Fibroblast of upper back skin (primary cell): Measurements from ENCODE around the gene YARS2.

Source experiments
- DNase-seq: peaks from one replicate; pipeline ENCODE4 v3.0.0-alpha.2; 2013

Gene YARS2

DNA sequence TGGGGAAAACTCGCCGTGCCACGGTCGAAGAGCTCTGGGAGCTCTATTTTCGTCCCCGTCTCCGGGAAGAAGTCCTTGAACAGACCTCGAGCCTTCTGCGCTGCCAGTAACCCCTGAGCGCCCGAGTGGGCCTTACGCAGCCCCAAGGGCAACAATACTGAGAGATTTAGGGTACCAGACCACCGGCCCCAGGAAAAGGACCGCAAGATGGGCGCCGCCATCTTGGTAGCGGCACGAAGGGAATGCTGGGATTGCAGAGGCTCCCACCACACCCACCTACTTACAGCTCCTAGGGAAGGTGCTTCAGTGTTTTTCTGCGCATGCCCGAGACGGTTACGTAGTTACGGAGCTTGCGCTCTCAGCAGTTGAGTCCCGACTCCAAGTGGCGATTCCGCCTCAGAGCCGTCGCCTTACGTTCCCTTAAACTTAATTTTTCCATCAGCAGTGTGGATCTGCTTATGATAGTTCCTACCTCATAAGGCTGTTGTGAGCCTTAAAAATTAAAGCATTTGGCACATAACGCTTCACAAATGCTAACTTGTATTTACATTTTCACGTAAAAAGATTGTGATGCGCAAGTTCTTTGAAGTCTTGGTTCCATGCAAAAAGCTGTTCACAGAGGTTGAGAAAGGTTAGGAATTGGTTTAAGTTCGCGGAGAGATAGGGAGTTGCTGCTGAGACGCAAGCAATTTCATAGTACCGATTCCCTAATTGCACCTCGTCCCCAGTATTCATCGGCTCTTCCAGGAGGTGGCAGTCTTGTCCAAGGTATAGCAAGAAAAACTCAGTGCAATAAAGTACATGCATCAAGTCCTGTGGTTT, at the start of gene YARS2:
TSS of gene YARS2 (minus strand) at position 244 of the 822 bp plus-strand sequence. CDS start at position 221, 23 bp downstream.
- DNase-seq: peak; percentile 99

DNA sequence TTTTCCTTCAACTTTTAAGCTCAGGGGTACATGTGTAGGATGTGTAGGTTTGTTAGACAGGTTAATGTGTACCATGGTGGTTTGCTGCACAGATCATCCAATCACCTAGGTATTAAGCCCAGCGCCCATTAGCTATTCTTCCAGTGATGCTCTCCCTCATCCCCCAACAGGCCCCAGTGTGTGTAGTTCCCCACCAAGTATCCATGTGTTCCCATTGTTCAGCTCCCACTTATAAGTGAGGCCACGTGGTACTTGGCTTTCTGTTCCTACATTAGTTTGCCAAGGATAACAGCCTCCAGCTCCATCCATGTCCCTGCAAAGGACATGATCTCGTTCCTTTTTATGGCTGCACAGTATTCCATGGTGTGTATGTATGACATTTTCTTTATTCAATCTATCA, 48.6 kb upstream of the YARS2 start:
- no peak for DNase-seq

DNA sequence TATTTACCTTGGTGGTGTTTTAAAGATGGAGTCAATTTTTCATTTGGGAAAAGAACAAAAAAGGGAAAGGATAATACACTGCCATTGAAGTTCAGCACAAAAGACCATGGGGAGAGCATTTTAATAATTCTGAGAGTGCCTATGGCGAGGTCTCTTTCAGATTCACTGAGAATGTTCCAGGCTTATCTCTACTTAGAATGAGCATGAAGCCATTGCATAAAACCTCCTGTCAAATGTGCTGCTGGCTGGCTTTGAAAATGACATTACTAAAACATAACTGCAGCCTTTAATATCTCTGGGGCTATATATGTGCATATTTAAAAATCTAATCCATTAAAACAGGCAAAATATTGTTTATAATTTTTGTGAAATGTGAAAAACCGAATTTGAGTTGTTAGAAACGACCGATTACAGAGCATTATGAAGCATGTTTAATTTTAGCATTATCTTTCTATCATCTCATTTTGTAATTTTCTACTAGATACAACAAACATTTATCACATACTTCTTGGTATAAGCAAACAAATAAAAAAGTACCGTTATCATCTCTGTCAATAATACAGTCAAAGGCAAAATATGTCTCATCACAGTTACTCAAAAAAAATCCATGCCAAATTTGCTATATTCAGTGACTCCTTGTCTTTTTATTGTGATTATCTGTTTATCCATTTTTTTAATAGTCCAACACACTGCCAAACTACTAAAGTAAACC, 45.7 kb upstream of the YARS2 start:
- no peak for DNase-seq

DNA sequence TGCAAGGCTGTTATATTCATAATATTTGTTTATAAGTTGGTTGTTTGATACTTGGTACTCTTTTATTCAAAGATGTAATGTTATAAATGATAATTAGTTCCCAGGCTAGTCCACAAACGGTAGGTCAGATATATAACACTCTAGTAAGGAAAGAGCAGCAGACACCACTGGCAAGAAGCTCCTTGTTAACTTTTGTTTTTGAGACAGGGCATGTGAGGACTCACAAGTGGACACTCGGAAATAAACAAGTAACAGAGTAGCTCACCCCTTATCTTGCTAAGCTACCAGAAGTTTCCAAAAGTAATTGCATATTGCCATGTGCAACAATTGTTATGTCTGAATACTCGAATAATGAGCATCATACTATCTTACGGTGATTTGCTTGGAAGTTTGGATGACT, 38.6 kb upstream of the YARS2 start:
- no peak for DNase-seq

DNA sequence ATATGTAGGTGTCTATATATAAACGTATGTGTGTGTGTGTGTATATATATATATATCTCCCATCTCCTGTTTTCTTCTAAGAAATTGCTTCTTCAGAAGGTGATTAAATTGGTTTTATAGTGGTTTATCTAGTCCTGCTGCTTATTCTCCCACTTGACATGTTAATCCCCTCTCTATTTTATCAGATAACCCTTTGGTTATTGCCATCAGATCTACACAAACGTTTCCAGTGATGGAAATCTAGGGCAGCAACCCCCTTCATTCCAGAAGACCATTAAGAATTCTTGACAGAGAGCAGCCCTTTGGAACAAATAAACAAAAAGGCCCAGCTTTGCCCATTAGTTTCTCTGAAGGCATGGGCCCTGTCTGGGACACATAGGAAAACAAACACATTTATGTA, 34.2 kb upstream of the YARS2 start:
- no peak for DNase-seq

DNA sequence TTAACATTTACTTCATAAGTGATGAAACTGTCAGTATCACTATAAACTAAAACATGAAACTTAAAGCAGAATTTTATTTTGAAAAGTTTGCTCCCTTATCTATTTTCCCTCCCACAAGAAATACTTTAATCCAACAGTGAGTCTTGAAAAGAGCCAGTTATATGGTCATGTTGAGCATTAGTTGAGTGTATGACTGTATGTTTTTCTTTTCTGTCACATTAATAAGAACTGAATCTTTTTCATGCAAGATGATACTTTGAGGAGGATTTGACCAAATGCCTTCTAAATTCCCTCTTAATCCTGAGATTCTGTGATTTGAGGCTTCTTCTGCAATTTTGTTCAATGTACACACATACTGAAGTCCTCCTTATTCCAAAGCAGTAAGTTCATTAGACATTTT, 33.7 kb upstream of the YARS2 start:
- DNase-seq: no peak

DNA sequence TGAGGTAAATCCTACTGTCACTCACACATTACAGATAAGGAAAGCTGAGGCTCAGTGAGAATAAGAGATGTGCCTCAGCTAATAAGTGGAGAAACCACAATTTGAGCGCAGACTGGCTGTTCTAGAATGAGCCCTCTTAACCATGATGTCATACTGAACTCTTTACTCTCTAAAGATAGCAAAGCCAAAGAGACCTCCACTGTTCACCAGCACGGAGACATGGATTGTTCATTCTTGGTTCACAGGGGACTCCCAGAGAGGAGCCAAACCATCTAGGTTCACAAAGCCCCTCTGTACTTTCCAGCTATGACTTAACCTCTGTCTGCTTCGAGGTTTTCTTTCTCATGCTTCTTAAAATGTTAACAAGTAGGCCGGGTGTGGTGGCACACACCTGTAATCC, 32.7 kb upstream of the YARS2 start:
- no peak for DNase-seq

DNA sequence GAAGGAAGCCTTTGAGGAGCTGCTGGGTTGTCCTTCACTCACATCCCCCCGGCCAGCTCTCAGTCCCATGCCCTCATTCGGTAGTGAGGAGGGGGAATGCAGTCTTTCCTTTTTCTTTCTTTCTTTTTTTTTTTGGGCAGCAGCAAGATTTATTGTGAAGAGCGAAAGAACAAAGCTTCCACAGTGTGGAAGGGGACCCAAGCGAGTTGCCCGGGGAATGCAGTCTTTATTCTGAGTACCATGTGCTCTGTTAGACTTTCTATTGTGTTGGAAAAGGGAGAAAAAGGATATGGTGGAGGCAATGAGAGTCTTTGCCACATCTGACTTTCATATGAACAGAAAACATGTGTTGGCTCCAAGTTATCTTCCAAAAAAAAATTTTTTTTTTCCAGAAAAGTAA, 29.9 kb upstream of the YARS2 start:
- DNase-seq: no peak

DNA sequence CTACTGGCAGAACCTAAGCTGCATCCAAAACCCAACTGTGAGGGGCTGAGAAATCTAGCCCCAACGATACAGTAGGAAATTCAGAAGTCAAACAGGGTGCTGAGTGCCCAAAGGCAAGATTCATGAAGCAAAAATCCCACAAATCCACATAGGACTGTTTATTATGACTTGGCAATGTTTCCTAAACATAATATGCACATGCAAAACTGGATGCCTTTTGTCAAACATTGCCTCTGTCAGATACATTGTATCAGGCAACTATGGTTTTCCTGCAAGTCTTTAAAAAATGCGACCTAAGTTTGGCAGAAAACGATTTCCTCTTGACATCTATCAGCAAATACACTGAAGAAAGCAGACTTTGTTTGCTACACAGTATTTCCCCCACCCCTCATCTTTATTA, 27.3 kb upstream of the YARS2 start:
- DNase-seq: no peak

DNA sequence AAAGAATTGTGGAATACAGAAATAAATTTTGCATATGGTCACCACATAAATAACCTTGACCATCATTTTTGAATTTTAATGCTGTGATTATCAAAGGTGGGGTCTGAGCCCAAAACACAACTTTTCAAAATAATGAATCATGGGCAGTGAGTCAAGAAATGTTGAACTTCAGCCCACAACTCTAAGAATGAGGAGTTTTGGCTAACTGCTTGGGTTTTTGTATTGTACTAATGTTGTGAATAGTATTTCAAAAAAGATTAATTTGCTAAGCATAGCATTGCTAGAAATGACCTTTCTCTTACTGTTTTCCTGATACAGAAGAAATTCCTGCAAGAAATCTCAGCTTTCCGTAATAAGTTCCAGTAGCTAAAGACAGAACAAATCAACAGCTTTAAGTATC, 24.4 kb upstream of the YARS2 start:
- no peak for DNase-seq

DNA sequence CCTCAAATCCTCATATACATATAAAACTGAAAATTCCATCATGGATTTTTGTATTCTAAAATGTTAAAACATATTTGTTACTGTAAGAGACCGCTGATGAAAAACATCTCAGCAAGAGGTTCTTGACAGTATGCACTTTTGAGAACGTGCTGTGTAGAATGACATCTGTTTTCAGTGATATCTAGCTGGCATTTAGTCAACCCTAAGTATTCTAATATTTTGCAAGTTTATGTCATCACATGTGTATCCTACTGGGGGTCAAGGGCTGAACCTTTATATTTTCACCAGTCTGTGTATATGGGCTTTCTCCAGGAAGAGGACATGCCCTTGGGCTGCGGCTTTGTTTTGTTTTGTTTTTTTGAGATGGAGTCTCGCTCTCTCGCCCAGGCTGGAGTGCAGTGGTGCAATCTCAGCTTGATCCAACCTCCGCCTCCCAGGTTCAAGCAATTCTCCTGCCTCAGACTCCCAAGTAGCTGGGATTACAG, 22.0 kb upstream of the YARS2 start:
- no peak for DNase-seq

DNA sequence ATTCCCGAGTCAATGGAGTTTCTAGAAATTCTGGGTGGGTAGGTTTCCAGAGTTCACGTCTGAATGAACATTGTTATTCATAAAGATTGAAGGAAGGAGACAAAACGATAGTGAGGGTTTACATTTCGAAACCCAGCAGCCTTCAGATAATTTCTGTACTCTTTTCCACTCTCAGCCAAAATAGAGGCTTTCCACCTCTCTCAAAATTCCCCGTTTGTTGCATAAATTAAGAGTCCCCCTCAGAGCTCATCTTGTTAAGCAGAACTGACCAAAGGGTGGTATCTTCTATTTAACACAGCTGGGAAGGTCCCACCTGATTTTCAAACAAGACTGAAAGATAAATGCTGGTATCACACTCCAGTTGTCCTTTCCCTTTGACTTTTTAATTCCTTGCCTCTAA, 21.5 kb upstream of the YARS2 start:
- DNase-seq: no peak

DNA sequence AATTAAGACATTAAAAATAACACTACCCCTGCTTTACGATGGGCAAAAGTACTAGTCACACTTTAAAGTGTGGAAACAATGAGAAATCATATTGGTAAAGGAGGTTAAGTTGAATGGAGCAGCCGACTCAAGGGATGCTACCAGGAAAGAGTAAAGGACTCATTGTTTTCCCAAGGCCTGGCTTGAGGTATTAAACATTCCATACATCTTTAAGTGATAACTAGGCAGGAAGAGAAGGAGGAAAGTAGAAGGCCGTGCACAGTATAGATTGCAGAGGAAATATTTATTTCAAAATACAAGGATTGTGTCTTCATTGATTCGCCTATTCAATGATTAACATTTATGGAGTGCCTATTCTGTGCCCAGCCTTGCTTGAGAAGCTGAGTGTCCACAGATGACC, 20.6 kb upstream of the YARS2 start:
- no peak for DNase-seq

DNA sequence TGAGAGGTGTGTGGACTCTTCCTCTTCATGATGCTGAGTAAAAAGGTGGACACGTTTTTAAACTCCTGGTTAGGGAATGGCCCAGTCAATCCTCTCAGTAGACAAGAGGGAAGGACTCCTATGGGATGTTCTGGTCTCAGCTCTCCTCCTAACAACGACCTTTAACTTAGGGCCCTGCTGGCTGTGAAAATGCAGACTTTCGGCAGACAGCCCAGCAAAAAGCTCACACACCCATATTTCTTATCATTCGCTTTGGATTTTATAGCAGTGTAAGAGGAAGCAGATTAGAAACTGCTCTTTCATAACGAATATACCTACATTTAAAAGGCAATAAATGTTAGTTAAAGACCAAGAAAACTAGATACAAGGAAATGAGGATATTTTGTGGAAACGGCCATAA, 18.0 kb upstream of the YARS2 start:
- DNase-seq: no peak

DNA sequence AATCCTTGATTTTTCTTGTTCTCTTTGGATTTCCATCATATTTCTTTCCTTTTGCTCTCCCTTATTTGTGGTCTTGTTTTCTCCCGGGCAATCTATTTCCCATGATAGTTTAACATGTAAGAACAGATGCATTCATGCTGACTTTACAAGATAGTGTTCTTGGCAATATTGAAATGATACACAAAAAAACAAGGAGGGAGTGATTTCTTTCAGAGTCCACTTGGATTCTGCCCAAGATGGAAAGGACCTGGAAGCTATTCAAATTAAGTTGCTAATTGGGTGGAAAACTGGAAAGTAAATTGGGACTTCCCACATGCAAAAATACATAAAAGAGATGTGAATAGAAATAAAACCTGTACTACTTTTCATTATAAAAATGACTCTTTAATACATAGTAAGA, 14.4 kb upstream of the YARS2 start:
- DNase-seq: no peak

DNA sequence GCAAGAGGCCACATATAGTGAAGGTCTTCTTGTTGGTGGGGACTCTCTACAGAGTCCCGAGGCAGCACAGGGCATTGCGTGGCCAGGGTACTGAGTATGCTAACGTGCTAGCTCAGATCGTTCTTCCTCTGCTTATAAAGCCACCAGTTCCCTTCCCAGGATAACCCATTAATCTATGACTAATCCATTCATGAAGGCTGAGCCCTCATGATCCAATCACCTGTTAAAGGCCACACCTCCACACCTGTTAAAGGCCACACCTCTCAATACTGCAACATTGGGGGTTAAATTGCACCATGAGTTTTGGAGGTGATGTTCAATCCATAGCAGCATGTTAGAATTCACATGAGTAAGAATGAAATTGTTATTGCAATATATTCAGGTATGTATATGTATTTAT, 12.8 kb upstream of the YARS2 start:
- no peak for DNase-seq

DNA sequence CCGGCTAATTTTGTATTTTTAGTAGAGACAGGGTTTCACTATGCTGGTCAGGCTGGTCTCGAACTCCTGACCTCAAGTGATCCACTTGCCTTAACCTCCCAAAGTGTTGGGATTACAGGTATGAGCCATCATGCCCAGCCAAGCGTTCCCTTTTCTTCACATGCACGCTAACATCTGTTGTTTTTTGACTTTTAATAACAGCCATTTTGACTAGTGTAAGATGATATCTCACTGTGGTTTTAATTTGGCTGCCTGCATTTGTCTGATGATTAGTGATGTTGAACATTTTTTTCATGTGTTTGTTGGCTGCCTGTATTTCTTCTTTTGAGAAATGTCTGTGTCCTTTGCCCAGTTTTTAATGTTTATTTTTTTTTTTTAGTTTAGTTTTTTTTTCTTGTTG, 10.2 kb upstream of the YARS2 start:
- DNase-seq: no peak

DNA sequence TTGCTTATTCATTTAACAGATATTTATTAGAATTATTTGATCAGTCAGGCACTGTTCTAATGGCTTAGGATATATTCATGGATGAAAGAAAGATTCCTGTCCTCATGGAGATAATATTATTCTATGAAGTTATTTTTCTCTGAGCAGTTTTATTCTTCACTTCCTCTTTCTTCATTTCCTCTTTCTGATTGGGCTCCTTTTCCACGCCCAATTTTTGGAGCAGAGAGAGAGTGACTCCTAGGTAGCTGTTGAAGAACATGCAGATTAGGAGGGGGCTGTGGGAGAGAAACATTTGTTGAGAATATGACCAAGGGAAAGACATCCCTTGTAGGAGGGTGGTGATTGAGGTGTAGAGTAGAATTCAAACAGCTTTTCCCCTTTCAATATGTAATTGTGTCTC, 6.0 kb upstream of the YARS2 start:
- no peak for DNase-seq

DNA sequence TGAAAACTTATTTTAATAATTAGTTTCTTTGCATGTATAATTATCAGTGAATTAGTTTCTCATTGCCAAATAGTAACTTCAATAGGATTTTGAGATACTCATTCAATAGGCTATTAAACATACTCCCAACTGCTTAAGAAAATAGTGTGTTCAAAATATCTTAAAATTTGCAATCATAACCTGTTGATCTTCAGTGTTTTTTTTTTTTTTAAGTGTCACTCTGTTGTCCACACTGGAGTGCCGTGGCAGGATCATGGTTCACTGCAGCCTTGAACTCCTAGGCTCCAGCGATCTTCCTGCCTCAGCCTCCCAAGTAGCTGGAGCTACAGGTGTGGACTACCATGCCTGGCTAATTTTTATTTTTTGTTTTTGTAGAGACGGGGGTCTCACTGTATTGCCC, 1.5 kb upstream of the YARS2 start:
- DNase-seq: no peak

DNA sequence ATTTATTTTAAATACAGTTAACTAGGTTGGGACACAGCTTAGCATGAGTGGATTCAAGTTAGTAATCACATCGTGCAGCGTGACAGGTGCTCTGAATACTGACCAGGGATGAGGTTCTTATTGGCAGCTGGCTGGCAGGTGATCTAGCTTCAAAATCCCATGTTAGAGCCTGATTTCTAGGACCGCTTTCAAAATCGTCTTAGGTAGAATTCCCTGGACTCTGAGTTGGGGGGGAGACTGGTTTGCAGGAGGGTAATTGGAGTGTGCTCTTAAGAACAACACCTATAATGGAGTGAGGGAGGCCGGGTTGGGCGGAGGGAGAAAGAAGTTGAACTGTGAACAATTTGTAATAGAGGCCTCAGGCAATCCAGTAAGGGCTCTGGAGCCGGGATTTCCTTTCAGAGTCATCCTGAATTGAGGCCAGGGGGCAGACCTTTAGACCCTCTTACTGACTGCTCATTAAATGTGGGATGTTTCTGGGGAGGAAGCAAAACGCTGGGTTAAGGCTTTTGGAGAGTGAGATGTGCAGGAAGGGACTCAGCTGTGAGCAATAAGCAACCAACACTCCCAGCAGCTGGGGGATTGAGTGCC, 874 bp upstream of the YARS2 start:
- no peak for DNase-seq

DNA sequence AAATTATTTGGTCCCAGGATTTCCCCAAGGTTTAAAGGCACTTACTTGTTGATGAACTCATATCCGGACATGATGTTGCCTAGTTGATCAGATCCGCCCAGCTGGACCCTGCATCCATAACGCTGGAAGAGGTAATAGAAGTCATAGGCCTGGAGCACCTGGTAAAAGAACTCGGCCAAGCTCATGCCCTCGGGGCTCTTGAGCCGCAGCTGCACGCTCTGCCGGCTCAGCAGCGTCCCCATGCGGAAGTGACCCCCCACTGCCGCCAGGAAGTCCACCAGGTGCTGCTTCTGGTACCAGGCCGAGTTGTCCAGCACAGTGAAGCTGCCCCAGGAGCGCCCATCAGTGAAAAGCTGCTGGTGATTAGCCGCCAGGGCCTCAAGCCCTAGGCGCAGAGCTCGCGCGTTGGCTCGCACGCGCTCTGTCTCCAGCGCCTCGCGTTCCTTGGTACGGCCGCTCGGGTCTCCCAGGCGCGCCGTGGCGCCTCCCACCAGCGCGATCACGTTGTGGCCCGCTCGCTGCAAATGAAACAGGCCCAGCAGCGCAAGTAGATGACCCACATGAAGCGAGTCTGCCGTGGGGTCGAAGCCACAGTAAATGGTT, 545 bp downstream of the YARS2 start:
- DNase-seq: peak; percentile 70

DNA sequence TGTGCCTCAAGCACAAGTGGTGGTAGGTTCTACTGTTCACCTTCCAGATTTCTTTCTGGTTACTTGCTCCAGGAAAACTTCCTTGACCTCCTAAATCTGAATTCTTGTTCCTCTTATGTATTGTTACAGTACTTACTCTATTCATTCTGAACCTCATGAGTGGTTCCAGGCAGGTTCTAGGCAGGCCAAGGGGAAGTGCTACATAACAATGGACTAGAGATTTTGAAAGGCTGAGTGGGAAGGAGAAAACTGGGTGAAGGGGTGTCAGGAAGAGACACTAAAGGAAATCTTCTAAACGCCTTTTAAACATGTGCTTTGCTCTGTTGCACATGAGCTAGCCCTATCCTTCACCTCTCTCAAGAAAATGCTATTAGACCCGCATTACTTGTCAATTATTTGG, 1.6 kb downstream of the YARS2 start:
- no peak for DNase-seq

DNA sequence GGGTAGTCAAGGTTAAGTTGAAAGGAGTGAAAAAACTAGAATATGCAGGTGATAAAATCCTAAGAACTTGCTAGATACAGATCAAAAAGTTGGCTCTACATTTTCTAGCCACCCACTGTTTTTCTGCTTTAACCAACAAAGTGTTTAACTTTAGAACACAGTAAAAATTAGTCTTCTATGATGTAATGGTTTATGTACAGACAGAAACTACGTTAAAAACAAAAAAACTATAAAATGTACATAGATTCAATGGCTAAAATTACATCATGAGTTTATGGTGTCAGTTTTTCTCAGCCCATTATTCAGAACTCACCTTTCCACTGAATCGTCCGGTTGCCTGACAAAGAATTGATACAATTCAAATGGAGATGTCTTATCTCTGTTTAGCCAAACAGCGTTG, 2.1 kb downstream of the YARS2 start:
- no peak for DNase-seq

DNA sequence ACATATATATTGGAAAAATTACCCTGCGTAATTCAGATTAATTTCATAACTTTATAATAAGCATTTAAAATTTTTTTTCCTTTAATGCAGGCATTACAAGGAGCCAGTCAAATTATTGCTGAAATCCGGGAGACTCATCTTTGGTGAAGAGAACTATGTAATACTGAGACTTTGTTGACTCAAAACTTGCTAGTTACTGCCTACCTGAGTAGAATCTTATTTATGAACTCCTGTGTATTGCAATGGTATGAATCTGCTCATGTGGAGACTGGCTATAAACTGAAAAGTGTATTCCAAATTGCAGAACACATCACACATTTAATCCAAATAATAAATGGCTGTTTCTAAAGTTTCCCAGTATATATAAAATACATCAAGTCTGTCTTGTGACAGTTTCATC, 12.4 kb downstream of the YARS2 start:
- no peak for DNase-seq
